ENCODE data around the gene ZNF700. TPM values are rescaled to one million over a fixed set of nuclear protein-coding genes. Genes with fewer than 3 reads are reported as not detected.
"Not testable (repeated sequence)": the region's sequence is repeated elsewhere in the genome, so short reads cannot be mapped to it uniquely, and the experiment has no call there.

The ZNF700 gene
- total RNA-seq, 2 donors from 2014 or later: 13.4 to 17.1 TPM

DNA sequence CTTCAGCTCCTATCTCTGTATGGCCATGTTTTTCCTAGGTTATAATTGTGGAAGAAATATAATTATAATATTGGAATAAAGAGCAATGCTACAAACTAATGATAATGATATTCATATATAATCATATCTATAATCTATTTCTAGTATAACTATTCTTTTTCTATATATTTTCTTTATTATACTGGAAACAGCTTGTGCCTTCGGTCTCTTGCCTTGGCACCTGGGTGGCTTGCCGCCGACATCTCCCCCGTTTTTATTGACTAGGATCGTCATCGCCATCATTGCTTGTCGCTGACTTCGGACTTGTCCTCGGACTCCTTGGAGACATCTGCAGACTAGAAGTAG lies 64.2 kb downstream of the ZNF700 start:
- no peak for DNase-seq
- H3K9me3 ChIP-seq: no peaks in the 10 kb centered on the region
- H3K27ac ChIP-seq: no peak overlapping the region
- no peaks in the 10 kb centered on the region for H3K27me3 ChIP-seq
- H3K4me3 ChIP-seq: no peak overlapping the region
- H3K9ac ChIP-seq (ENCODE audit: low read depth in 2 of 2, low read length in 2 of 2): no peak overlapping the region
- no peaks in the 10 kb centered on the region for H3K36me3 ChIP-seq
- TF ChIP-seq, protein P1, sequence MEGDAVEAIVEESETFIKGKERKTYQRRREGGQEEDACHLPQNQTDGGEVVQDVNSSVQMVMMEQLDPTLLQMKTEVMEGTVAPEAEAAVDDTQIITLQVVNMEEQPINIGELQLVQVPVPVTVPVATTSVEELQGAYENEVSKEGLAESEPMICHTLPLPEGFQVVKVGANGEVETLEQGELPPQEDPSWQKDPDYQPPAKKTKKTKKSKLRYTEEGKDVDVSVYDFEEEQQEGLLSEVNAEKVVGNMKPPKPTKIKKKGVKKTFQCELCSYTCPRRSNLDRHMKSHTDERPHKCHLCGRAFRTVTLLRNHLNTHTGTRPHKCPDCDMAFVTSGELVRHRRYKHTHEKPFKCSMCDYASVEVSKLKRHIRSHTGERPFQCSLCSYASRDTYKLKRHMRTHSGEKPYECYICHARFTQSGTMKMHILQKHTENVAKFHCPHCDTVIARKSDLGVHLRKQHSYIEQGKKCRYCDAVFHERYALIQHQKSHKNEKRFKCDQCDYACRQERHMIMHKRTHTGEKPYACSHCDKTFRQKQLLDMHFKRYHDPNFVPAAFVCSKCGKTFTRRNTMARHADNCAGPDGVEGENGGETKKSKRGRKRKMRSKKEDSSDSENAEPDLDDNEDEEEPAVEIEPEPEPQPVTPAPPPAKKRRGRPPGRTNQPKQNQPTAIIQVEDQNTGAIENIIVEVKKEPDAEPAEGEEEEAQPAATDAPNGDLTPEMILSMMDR (IDR thresholded peaks at IDR 0.05): no peak
- no peaks in the 10 kb centered on the region for H3K4me1 ChIP-seq
- intact Hi-C loops (cut with DNase I): loop anchor here (2.0 to 5.0 kb wide), 4 partner anchors 64 to 192 kb away; partner anchors contain the start of genes ZNF491 and ZNF700

DNA sequence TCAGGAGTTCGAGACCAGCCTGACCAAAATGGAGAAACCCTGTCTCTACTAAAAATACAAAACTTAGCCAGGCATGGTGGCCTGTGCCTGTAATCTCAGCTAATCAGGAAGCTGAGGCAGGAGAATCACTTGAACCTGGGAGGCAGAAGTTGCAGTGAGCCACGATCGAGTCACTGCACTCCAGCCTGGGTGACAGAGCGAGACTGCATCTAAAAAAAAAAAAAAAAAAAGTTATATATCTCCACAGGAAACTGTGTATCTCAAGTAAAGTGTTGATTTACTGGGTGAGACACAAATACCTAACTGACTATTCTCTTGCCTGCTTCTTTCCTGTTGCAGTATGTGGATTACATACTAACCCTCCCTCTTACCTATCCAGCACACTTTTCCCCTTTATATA lies 67.0 kb downstream of the ZNF700 start:
- H3K36me3 ChIP-seq; H3K9ac ChIP-seq (ENCODE audit: low read depth in 2 of 2, low read length in 2 of 2); DNase-seq; H3K4me1 ChIP-seq; H3K27me3 ChIP-seq; H3K9me3 ChIP-seq; intact Hi-C loops (cut with DNase I); H3K27ac ChIP-seq; H3K4me3 ChIP-seq: not testable (repeated sequence)

- DNase-seq: no peak
- Histone ChIP-seq H3K36me3 (no peaks in the 10 kb centered on the region), H3K27me3 (no peaks in the 10 kb centered on the region), H3K4me3 (no peak overlapping the region), H3K9ac (ENCODE audit: low read depth in 2 of 2, low read length in 2 of 2) (no peak overlapping the region), H3K9me3 (no peaks in the 10 kb centered on the region), H3K27ac (no peak overlapping the region), H3K4me1 (no peaks in the 10 kb centered on the region)
- TF ChIP-seq, protein P1 (IDR thresholded peaks at IDR 0.05): no peak
- intact Hi-C loops (cut with DNase I): no loop called here
Measured at GRCh38 chr19:11995174-11995573, 70.3 kb downstream of the ZNF700 start.

Other genes starting within 250 kb of the ZNF700 start
- gene ZNF823, start 186.2 kb upstream of the ZNF700 start, total RNA-seq: 10 to 100 TPM; 10.7 to 13.1 TPM
- 1 to 10 TPM; 3.5 to 3.8 TPM for gene ZNF441, start 158.1 kb upstream of the ZNF700 start, total RNA-seq
- 1 to 10 TPM; 1.9 TPM for gene ZNF491, start 126.6 kb upstream of the ZNF700 start, total RNA-seq
- 10 to 100 TPM; 31.4 to 32.2 TPM for gene ZNF440, start 110.8 kb upstream of the ZNF700 start, total RNA-seq
- gene ZNF439, start 76.4 kb upstream of the ZNF700 start, total RNA-seq: 1 to 10 TPM; 7.6 to 8.8 TPM
- gene ZNF69, start 37.3 kb upstream of the ZNF700 start, total RNA-seq: 10 to 100 TPM; 17.6 to 22.6 TPM
- 1 to 10 TPM; 2.5 to 4.1 TPM for gene ZNF763, start 39.9 kb downstream of the ZNF700 start, total RNA-seq
- 1 to 10 TPM; 2.0 to 3.5 TPM for gene ZNF433, start 110.6 kb downstream of the ZNF700 start, total RNA-seq
- 1 to 10 TPM in 1 of 2 donors, under 1 TPM in 1; 0.32 to 1.1 TPM for gene ZNF878, start 127.9 kb downstream of the ZNF700 start, total RNA-seq
- gene ZNF844, start 139.6 kb downstream of the ZNF700 start, total RNA-seq: 10 to 100 TPM in 1 of 2 donors, 1 to 10 TPM in 1; 8.3 to 12.4 TPM
- gene ZNF20, start 215.2 kb downstream of the ZNF700 start, total RNA-seq: 1 to 10 TPM; 3.4 to 4.8 TPM
- 1 to 10 TPM; 2.0 to 4.6 TPM for gene ZNF625, start 231.6 kb downstream of the ZNF700 start, total RNA-seq
- gene ZNF136, start 238.0 kb downstream of the ZNF700 start, total RNA-seq: 1 to 10 TPM; 4.6 to 7.1 TPM

All from colonic mucosa (tissue), 4 donors.